GM12873 (cell line): ENCODE data around the gene PTPRH.

Experiments used
- CTCF ChIP-seq: IDR thresholded peaks from 2 replicates; pipeline ENCODE4 v1.5.1; 2012; ENCODE audit warnings: low read depth, mild to moderate bottlenecking, moderate library complexity, low read length, control low read depth; ENCODE audit not compliant: insufficient read depth; ENCODE audit errors: missing control alignments

The PTPRH gene

DNA sequence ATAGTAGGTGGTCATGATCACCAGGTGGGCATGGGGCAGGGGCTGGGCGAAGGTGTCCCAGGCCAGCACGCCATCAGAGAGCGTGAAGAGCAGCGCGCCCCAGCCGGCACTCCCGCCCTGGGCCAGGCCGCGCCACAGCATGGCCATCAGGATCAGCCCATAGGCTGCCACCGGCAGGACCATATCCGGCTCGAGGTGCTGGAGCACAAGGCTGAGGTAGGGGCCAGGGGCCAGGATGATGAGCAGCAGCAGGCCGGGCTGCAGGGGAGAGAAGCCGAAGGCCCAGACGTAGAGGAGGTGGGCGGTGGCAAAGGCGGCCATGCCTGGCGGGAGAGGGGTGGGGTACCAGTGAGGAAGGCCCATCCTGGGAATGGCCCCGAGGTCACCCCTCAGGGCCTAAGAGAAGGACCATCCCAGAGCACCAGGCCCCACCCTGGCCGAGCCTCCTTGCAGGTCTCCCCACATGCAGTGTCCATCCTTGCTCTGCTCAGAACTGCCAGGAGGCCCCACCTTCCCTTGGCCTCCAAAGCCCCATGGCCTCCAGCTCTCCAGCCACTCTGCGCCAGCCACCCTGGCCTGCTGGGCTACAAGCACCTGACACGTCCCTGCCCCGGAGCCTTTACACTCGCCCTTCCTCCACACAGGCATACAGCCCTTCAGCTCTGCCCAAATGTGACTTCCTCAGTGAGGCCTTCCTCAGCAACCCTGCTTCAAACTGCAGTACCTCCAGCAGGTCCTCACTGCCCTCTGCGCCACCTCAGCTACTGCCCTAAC is 18.1 kb upstream of the PTPRH start:
- TF ChIP-seq CTCF: no peak

- no peak for TF ChIP-seq CTCF
Observed at GRCh38 chr19:55226788-55227187, 17.5 kb upstream of the PTPRH start.

DNA sequence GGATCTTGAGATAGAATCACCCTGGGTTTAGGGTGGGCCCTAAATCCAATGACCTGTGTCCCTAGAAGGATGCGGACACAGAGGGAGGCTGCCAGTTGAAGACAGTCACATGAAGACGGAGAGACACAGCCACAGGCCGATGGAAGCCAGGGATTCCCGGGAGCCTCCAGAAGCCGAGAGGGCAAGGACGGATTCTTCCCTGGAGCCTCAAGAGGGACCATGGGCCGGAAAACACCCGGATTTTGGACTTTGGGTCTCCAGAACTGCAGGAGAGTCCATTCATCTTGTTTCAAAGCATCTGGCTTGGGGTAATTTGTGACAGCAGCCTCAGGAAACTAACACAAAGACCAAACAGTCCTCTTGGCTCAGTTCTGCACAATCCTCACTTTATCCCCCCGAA is 17.0 kb upstream of the PTPRH start:
- no peak for TF ChIP-seq CTCF

DNA sequence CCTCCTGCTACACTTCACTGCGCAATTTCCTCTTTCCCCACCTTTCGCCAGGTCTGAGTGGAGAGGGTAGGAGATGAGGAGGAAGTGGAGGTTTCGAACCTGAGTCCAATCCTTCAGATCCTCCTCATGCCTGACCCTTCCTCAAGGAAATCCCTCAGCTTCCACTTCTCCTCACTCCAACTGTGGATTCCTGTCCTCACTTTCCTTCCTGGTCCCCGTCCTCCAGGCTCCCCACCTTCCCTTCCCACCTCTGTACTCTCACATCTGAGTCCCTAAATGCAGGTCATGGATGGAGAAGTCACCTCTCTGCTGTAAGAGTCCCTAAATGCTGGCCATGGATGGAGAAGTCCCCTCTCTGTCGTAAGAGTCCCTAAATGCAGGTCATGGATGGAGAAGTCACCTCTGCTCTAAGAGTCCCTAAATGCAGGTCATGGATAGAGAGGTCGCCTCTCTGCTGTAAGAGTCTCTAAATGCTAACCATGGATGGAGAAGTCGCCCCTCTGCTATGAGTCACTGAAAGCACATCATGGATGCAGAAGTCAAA is 16.2 kb upstream of the PTPRH start:
- no peak for TF ChIP-seq CTCF

DNA sequence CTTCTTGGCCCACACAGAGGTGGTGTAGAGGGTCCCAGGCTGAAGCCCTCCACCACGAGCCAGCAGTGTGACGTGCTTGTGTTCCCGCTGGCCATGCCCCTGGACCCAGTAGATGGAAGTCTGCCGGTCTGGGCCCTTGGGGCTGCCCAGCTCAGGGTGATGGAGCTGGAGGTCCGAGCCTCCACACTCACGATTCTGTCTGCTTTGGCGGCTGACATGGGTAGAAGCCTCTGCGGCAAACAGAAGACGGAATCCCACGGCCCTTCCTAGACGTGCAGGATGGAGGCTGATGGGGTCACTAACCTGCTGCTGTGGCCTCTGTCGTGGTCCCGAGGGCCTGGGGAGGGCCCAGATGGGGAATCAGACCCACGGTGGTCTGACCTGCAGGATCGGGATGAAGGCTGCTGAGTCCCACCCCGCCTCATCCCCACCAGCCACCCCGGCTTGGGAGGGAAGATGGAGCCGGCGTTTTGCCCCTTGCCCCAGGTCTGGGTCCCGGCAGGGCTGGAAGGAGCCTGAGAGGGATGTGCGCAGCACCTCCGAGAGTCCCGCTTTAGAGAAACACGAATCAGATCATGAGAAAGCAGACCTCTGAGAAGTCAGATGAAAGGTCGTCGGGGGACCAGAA is 14.9 kb upstream of the PTPRH start:
- no peak for TF ChIP-seq CTCF

DNA sequence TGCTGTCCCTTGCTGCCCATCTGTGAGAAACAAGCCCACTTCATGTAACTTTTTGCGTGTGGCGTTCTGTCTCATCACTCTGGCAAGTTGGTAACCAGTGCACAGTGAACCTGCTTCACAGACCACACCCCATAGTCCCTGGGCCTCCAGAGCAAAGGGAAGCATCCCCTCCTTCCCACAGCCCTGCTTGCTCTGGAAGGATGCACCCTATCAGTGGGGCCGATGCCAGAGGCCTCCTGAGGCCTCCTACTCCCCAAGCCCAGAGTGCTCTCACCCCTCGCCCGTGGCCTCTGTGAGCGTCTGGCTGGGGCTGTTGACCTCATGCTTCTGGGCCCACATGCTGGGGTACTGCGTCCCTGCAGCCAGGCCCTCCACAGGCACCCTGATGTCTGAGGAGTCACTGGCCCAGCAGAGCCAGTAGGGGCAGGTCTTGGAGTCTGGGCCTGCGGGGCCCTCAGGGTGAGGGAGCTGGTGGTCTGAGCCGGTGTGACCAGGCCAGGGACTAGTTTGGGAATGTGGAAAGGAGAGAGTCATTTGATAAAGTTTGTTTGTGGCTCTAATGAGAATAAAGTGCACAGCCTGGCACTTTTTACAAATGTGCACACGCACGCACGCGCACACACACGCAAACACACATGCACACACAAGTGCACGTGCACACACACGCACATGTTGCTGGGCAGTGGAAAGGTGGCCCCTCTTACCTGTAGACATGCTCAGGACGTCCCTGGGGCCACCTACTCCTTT is 14.2 kb upstream of the PTPRH start:
- no peak for TF ChIP-seq CTCF

DNA sequence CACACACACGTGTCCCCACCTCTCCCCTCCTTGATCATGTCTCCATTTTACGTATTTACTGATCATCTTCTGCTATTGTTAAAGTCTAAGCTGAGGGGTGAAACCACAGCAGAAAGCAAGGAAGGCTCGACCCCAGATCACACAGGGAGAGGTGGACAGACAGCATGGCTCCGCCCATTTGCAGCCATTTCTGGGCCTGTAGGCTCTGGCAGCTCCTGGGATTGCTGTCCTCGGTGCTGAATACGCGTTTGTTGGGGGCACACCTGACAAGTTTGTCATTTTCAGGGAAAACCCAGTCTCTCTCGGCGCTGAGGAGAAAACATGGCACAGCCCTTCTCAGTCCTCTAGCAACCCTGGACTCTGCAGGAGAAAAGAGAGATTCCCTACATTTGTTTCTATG is 11.2 kb upstream of the PTPRH start:
- TF ChIP-seq CTCF: no peak
